ENCODE data around the gene FBXO38.

DNA sequence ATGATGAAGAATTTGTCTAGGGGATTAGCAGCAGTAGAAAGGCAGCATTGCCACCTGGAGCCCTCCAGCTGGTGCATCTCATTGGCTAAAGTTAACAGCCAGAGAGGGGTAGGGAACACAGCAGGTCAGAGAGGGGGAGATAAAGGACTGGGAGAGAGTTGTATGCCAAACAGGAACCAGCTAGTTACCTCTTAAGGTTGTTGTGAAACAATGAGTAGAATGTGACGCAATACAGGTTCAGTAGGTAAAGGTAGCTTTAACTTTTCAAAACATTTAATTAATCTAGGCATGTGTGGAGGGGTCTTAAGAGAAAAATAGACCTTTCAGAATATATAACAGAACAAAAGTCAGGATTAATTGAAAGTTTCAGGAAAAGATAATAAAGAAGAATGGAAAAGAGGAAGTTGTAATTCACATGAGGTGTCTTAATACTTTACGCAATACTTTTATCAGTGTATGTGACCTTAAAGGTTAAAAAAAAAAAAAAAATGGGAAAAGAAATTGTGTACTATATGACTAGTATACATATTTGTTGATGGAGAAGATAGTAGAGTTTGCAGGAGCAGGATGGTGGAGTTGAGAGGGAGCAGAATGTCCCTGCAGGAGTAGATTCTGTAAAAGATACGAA is 14.3 kb downstream of the FBXO38 start:
- TF ChIP-seq EP300 (IDR thresholded peaks at IDR 0.05; ENCODE audit: borderline replicate concordance in 1 of 2, low read depth in 1 of 2, low read length in 1 of 2) = no peak
- TF ChIP-seq MXI1 (IDR thresholded peaks at IDR 0.05; ENCODE audit: low read depth, low read length) = no peak
- TF ChIP-seq, protein P1, sequence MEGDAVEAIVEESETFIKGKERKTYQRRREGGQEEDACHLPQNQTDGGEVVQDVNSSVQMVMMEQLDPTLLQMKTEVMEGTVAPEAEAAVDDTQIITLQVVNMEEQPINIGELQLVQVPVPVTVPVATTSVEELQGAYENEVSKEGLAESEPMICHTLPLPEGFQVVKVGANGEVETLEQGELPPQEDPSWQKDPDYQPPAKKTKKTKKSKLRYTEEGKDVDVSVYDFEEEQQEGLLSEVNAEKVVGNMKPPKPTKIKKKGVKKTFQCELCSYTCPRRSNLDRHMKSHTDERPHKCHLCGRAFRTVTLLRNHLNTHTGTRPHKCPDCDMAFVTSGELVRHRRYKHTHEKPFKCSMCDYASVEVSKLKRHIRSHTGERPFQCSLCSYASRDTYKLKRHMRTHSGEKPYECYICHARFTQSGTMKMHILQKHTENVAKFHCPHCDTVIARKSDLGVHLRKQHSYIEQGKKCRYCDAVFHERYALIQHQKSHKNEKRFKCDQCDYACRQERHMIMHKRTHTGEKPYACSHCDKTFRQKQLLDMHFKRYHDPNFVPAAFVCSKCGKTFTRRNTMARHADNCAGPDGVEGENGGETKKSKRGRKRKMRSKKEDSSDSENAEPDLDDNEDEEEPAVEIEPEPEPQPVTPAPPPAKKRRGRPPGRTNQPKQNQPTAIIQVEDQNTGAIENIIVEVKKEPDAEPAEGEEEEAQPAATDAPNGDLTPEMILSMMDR (IDR thresholded peaks at IDR 0.05) = no peak
- no peak for TF ChIP-seq FOSL2 (IDR thresholded peaks at IDR 0.05; ENCODE audit: borderline replicate concordance, low read depth)
